ENCODE data around the gene RHD.
"Not testable (repeated sequence)": the region's sequence is repeated elsewhere in the genome, so short reads cannot be mapped to it uniquely, and the experiment has no call there.

The RHD gene

DNA sequence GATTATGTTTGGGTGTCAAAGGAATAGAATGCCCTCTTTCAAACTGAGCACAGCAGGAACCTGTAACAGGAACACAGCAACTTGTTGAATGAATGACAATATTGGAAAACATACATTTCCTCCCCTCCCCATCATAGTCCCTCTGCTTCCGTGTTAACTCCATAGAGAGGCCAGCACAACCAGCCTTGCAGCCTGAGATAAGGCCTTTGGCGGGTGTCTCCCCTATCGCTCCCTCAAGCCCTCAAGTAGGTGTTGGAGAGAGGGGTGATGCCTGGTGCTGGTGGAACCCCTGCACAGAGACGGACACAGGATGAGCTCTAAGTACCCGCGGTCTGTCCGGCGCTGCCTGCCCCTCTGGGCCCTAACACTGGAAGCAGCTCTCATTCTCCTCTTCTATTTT lies at the start of gene RHD:
Gene RHD, plus strand, starts transcription at position 272 of the 400 bp plus-strand sequence. Its CDS starts 39 bp downstream, at position 311.
- not testable (repeated sequence) for DNase-seq (ENCODE audit: low read depth, low spot score)

DNA sequence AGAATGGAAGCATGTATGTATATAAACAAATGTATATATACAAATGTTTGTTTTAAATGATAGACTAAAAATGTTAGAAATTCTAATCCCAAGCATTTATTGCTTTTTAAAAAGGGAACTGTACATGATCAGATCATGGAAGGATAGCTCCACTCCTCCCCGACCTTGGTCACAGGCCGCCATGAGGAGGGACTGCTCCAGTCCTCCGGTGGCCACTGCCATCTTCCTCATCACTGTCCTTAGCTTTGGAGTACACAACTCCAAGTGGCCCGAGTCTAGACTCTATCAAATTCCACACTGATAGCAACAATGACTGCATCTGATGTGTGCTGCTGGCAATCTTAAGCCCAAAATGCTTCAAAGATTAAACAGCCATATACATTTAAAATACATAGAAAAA lies 49.7 kb upstream of the RHD start:
- DNase-seq (ENCODE audit: low read depth, low spot score) = no peak

DNA sequence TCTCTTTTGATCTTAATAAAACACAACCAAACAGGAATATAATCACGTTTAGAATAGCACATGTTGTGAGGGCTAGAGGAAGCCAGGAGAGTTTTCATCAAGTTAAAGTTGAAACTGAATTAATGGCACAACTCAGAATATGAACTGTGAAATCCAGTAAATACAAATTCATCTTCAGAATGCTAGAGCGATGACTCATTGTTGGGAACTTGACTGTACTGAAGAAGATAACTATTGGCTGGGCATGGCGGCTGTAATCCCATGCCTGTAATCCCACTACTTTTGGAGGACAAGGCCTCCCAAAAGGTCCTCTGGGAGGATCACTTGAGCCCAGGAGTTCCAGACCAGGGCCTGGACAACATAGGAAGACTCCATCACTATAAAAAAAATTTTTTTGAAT lies 48.8 kb upstream of the RHD start:
- no peak for DNase-seq (ENCODE audit: low read depth, low spot score)

- DNase-seq (ENCODE audit: low read depth, low spot score) = peak; percentile 85
Observed at GRCh38 chr1:25232027-25232865, 40.1 kb upstream of the RHD start, which contains the start of gene SYF2. SYF2 (minus strand) TSS chr1:25232502; CDS start chr1:25232467, 35 bp downstream.

GRCh38 chr1:25232866-25233784 lies 39.2 kb upstream of the RHD start:
- DNase-seq (ENCODE audit: low read depth, low spot score) = peak; percentile 15

GRCh38 chr1:25235411-25235810 lies 36.9 kb upstream of the RHD start:
- DNase-seq (ENCODE audit: low read depth, low spot score) = not testable (repeated sequence)

- DNase-seq (ENCODE audit: low read depth, low spot score) = not testable (repeated sequence)
Observed at GRCh38 chr1:25236261-25236660, 36.0 kb upstream of the RHD start.

GRCh38 chr1:25238046-25238445 lies 34.3 kb upstream of the RHD start:
- DNase-seq (ENCODE audit: low read depth, low spot score) = no peak

- DNase-seq (ENCODE audit: low read depth, low spot score) = peak; percentile 70
Observed at GRCh38 chr1:25239681-25240541, 32.4 kb upstream of the RHD start.

DNA sequence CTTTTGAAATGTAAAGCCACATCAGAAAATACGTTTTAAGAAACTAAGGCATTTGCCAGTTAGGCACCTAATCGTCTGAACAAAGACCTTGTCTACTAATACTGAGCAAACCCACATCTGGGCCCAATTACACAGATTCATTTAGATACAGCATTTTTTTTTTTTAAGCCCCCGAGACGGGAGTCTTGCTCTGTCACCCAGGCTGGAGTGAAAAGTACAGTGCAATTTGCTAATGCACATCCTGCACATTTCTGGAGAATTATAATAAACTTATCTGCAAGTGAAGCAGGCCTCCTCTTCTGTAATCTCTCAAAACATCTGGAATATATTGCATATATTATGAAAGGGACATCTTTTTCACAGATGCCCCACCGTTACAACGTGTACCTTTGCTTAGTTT lies 28.4 kb upstream of the RHD start:
- DNase-seq (ENCODE audit: low read depth, low spot score) = no peak

DNA sequence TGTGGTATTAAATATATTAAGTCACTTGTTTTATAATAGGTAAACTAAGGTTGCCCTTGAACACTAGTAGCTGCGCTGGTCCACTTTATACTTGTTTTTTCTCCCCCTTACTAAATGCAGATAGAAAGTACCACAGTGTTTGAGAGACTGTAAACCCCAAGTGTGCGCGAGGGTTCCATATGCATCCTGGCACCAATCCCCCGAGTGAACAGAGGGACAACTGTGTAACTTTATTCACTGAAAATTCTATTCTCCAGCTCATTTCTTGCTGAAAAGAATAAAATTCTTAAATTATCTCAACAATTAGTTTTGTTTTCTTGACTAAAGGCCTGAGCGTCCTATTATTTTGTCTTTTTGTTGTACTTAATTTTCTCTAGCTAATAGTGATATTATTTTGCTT lies 26.9 kb upstream of the RHD start:
- DNase-seq (ENCODE audit: low read depth, low spot score) = no peak

DNA sequence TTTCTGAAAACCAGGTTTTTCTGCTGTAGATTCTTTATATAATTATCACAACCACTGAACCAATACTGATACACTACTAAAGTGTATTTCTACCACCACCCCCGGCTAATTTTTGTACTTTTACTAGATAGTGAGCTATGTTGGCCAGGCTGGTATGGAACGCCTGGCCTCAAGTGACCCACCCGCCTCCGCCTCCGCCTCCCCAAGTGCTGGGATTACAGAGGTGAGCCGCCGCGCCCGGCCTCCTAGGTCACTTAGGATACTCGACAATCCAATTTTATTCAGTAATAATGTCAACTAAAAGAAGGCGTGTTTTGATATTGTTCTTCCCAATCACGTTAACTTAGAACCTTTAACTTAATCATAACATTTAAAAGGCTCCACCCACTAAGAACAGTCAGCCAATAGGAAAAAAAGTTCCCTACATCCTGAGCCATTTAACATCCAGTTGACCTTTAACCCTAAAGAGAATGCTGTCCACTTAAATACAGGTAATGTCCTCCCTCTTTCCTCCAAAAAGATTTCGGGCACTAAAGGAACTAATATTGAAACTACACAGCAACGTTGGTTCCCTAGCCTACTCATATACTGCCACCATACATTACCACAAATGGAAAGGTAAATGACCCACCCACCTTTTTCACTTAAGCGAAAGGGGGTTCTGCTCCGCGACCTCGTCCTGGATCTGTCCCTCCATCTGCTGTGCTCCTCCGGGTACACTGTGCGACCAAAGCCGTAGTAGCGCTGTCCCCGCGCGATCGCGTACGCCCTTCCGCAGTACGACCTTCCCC lies 26.3 kb upstream of the RHD start:
- DNase-seq (ENCODE audit: low read depth, low spot score) = no peak

GRCh38 chr1:25246600-25247023 lies 25.7 kb upstream of the RHD start:
- no peak for DNase-seq (ENCODE audit: low read depth, low spot score)

DNA sequence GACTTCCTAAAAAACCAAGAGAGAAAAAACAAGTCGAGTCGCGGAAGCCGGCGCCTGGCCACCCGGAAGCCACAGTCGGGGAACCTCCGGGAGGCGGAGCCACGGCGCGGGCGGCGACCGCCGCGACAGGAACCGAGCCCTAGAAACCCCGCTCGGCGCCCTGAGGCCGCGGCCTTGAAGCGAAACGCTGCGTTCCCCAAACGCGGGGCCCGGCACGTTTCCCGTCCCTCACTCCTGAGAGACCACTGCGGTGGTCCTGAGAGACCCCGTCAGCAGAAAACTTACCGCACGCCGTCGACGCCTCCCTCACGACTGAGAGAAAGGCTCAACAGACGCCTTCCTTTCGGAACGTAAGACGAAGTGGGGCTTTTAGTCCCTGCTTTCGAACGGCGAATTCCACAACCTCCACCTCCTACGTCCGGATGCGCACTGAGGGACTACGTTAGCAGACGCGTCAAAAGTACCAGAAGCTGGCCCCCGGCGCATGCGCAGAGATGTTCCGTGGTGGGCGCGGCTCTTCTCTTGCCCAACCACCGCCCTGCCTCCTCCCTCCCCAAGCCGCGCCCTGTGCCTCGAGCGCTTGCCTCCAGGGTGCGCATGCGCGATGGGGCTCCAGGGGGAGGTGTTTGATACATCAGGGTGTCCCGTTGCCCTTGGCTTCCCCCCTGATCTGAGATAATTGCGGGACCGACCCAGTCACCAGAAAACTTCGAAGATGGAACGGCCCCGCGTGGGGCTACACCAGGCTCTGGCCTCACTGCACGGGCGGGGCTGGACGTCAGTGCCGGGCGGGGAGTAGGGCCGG lies 25.1 kb upstream of the RHD start, which contains the start of gene RSRP1:
Gene RSRP1, minus strand, starts transcription at position 431 of the 805 bp plus-strand sequence. CDS start 491 bp downstream, outside the sequence.
- DNase-seq (ENCODE audit: low read depth, low spot score) = peak; percentile 100

DNA sequence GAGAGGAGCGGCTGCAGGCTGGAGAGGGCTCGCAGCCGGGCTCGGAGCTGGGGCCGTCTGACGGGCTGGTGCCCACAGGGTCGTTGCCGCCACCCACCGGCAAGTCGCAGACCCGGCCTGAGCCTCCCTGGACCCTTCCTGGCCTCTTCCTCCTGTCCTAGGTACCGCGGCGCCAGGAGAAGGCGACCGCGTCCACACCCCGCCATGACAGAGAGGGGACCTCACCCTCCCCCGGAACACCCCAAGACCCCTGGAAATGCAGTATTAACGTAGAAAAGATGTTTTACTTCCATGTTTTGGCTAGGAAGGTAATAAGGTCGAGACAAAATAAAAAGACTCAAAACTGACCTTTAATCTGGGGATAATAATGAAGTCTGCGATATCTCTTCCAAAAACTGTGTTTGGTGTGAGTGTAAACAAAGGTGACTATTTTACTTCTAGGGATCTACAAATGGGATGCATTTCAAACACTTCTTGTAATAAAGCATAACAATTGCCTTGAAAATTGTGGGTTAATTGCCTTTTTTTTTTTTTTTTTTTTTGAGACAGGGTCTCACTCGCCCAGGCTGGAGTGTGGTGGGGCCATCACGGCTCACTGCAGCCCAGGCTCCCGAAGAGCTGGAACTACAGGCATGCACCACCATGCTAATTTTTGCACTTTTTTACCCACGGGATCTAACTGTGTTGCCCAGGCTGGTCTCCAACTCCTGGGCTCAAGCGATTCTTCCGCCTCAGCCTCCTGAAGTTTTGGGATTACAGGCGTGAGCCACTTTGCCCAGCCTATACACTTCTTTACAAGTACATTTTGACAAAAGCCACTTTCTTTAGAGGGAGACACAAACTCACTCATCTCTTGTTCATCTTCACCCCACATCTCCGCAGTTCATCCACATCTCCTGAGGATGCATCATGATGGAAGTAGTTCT lies 24.2 kb upstream of the RHD start:
- no peak for DNase-seq (ENCODE audit: low read depth, low spot score)

- no peak for DNase-seq (ENCODE audit: low read depth, low spot score)
Observed at GRCh38 chr1:25253911-25254310, 18.4 kb upstream of the RHD start.

DNA sequence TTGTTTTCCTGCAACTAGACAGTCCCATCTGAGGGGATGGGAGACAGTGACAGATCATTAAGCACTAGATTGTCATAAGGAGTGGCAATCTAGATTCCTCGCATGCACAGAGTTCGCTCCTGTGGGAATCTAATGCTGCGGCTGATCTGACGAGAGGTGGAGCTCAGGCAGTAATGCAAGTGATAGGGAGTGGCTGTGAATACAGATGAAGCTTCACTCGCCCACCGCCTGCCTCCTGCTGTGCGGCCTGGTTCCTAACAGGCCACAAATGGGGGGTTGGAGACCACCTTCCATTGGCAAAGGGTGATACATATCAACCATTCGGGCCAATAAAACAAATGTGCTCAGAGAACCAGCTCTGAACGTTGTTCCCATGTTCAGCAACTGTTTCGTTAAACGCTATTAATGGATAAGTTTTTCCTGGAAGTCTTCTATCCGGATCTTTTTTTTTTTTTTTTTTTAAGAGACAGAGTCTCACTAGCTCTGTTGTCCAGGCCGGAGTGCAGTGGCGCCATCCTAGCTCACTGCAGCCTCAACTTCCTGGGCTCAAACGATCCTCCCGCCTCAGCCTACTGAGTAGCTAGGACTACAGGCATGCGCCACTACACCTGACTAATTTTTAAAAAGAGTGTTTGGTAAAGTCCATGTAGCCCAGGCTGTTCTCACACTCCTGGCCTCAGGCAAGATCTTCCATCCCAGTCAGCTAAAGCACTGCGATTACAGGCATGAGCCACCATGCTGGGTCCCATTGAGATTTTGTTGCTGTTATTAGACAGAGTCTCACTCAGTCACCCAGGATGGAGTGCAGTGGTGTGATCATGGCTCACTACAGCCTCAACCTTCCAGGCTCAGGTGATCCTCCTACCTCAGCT lies 16.4 kb upstream of the RHD start:
- DNase-seq (ENCODE audit: low read depth, low spot score) = no peak

GRCh38 chr1:25256578-25256965 lies 15.7 kb upstream of the RHD start:
- no peak for DNase-seq (ENCODE audit: low read depth, low spot score)

Measured in activated CD4-positive, CD25-positive, alpha-beta regulatory T cell treated with anti-CD3 and anti-CD28 coated beads, Interleukin-2, amount 50 U/mL, for 16 hours (primary cell).